ENCODE results near the gene OR52A1.

The OR52A1 gene

DNA sequence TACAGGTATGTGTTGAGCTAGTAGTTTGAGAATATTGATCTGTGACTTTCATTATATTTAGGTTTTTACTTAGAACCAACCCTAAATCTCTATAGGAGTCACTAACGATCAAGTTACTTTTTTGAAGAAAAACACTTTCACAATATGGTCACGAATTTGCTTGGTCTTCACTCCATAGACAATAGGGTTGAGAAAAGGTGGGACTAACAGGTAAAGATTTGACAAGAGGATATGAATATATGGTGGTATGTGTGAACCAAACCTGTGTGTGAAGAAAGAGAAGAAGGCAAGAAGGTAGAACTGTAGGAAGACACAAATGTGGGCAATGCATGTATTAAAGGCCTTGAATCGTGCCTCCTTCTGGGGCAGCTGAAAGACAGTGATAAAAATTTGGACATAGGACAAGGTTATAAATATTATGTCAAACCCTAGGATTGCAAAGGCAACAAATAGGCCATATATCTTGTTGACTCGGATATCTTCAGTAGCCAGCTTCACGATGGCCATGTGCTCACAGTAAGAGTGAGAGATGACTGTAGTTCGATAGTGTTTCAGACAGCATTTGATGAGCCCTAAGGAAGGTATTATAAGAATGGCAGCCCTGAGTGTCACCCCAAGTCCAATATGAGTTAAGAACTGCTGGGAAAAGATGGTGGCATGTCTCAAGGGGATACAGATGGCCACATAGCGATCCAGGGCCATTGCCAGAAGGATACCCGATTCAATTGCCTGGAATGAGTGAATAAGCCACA, 22.8 kb downstream of the OR52A1 start:
- no peak for DNase-seq

DNA sequence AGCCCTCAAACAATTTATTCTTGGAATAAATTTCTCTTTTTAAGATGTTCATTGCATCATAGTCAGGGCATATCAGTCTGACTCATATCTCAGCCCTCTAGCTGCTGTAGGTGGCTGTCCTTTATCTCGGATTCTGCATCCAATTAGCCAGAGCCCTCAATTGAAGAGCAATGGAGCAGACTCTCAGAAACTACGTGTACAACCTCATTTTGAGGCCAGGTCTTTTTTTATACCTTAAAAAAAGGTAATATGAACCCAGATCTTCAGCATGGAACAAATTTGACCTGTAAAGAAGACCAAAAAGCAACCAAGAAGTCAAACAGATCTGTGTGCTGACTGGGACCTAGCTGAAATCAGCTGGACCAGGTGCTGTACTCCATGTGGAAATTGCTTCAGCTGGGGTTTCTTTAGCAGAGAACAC, 25.1 kb downstream of the OR52A1 start:
- DNase-seq: no peak

DNA sequence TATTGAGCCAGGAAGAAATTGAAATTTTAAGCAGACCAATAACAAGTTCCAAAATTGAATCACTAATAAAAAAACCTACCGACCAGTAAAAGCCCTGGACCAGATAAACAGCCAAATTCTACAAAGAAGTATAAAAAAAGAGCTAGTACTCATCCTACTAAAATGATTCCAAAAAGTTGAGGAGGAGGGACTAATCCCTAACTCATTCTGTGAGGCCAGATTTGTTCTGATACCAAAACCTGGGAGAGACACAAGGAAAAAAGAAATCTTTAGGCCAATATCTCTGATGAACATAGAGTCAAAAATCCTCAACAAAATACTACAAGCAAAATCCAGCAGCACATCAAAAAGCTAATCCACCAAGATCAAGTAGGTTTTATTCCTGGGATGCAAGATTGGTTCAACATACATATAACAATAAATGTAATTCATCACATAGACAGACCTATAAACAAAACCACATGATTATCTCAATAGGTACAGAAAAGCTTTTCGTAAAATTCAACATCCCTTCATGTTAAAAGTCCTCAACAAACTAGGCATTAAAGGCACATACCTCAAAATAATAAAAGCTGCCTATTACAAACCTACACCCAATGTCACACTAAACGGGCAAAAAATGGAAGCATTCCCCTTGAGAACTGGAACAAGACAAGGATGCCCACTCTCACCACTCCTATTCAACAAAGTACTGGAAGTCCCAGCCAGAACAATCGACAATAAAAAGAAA, 29.5 kb downstream of the OR52A1 start:
- no peak for DNase-seq

DNA sequence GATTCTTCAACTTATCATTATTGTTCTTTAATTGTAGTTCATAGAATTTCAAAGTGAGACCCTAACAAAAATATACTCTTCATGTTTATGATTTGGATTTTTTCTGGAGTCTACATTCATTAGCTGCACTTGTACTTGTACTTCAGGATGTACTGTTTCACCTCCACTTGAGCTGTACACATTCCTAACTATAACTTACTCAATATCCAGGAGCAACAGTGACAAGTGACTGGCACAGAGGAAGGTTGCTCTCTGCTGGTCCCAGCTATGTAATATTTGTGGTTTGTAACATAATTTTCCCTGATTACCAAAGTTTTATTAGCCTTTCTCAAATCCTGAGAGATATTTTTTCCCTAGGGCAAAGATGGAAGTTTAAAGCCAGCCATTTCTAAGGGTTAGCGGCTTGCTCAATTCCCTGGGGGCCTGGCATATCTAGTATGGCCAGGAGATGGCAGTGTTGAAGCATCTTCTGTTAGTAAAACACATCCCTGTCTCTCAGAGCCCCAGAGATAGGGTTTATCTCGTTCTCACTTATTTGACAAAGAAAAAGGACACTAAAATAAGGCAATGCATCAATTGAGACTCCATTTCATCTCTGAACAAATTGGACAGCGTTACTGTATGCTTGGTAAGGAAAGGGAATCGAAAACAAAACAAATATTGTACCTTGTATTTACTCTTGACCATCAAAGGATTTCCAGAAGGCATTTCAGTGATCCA, 30.6 kb downstream of the OR52A1 start:
- DNase-seq: peak in 2 of 4 experiments; percentile 5 to 8

DNA sequence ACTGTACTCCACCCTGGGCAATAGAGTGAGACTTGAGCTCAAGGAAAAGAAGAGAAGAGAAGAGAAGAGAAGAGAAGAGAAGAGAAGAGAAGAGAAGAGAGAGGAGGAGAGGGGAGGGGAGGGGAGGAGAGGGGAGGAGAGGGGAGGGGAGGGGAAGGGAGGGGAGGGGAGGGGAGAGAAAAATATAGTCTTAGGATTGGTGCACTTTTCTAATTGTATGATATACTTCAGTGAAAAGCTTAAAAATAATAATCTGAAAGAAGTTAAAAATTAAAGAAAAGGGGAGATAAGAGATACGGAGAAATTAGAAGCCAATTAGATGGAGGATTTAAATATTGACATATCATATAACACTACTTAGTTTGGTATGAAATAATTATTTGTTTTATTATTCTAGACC, 35.7 kb downstream of the OR52A1 start:
- no peak for DNase-seq

DNA sequence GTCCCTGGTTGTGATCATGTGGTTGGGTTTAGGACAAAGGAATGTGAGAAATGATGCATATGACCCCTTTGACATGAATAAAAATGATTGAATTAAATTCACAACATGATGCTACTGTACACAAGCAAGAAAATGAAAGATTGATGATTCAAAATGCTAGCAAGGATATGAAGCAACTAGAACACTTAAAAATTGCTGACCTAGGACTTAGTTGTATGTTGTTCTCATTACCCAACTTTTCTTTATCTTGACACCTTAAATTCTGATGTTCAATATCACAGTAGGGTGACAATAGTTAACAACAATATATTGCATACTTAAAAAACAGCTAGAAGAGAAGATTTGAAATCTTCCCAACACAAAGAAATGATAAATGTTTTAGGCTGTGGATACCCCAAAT, 37.0 kb downstream of the OR52A1 start:
- no peak for DNase-seq

DNA sequence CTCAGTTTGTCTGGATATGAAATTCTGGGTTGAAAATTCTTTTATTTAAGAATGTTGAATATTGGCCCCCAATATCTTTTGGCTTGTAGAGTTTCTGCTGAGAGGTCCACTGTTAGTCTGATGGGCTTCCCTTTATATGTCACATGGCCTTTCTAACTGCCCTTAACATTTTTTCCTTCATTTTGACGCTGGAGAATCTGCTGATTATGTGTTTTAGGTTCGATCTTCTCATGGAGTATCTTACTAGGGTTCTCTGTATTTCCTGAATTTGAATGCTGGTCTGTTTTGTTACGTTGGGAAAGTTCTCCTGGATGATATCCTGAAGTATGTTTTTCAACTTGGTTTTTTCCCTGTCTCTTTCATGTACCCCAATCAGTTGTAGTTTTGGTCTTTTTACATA, 39.2 kb downstream of the OR52A1 start:
- no peak for DNase-seq

DNA sequence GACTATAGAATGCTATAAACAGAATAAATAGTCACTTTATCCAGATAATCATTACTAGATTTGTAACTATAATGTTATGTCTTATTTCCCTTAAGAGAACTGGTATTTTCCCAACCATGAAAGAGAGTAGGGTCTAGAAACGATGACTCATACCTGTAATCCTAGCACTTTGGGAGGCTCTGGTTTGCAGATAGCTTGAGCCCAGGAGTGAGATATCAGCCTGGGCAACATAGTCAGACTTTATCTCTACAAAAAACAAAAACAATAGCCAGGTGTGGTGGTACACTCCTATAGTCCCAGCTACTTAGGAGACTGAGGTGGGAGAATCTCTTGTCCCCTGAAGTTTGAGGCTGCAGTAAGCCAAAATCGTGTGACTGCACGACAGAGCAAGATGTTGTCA, 47.3 kb downstream of the OR52A1 start:
- DNase-seq: no peak

DNA sequence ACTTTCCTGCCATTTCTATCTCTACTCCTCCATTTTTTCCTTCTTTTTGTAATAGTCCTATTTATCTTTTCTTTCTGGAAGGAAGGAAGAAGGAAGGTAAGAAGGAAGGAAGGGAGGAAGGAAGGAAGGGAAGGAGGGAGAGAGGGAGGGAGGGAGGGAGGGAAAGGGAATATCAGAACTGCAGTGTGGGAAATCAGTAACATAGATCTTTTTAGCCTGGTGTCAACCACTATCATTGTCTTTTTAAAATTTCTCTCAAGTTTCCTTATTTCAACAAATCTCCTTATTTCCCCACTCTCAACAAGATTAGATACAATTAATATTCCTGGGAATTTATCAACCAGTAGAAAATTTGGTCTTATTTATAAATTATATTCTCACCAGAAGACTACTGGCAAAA, 51.5 kb downstream of the OR52A1 start:
- DNase-seq: no peak

DNA sequence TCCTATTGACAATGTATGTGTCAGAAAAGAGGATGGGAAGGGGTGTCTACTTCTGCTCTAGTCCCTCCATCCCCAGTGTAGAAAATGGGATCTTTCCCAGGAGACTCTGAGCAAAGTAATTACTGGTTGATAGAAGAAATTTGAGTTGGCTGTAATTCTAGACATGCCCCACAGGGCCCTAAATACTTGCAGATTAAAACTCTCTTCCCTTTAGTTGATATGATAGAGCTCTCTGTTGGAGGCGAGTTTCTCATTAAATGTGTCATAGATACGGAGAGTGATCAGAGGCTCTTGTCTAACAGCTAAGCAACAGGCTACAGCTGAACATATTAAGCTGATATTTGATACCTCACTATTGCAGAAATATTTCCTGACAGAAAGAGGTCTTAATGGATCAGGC, 52.3 kb downstream of the OR52A1 start:
- DNase-seq: no peak

DNA sequence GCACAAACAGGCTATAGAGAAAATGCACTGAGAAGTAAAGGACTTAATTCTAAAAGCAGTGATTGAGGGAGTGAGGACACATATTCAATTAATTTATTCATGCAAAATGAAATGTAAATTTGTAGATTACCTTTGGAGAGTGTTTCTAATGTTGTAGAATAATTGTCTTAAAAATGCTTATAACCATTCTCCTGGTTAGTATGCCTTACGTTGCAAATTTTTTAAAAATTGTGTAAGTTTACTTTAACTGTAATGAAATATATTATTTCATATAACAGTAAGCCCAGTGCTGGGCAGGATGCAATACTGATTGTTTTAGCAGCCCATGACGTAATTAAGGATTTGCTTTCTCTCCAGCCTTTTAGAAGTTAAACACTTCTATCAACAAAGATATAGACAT, 58.5 kb downstream of the OR52A1 start:
- no peak for DNase-seq
